ENCODE data around the gene DNAJC4. TPM values are rescaled to one million over a fixed set of nuclear protein-coding genes. Genes with fewer than 3 reads are reported as not detected.
"Not testable (repeated sequence)": the region's sequence is repeated elsewhere in the genome, so short reads cannot be mapped to it uniquely, and the experiment has no call there.

DNAJC4 gene
- total RNA-seq, 2 experiments from 2014 or later = 39.5 to 40.5 TPM

DNA sequence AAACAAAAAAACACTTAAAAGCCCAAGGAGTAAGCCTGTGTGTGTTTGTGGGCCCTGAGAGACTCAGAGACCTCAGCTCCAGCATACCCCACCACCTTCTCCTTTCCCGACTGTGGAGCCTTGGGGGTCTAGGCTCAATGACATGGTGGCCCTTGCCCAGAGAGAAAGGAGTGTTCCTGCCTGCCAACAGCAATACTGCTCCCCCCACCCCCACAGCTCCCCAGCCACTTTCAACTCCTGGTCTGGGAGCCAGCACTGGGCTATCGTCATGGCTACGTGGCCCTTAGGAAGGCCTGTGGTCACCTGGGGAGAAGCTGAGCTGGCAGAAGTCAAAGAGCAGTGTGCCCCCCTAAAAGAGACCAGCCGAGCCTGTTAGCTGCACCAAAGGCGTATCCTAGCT, 13.8 kb downstream of the DNAJC4 start:
- DNase-seq = no peak
- Mint-ChIP-seq H3K36me3 (ENCODE audit: low read depth) (peaks cover 11% of the 10 kb centered on the region), H3K27me3 (no peaks in the 10 kb centered on the region), H3K4me1 (peaks cover 53% of the 10 kb centered on the region), H3K9me3 (no peaks in the 10 kb centered on the region), H3K4me3 (peak overlapping the region; percentile 88), H3K27ac (no peak overlapping the region)
- ChIA-PET POLR2A (interaction anchor here (0.6 kb wide), 1 partner anchor 1403 kb away, joined by 4 read pairs; no protein-coding TSS in a partner anchor), CTCF (interaction anchor here (0.9 to 11.3 kb wide), 10 partner anchors 8 to 116 kb away, joined by 3 to 162 read pairs (median 4); partner anchors contain the start of genes CATSPERZ and PLCB3)

DNA sequence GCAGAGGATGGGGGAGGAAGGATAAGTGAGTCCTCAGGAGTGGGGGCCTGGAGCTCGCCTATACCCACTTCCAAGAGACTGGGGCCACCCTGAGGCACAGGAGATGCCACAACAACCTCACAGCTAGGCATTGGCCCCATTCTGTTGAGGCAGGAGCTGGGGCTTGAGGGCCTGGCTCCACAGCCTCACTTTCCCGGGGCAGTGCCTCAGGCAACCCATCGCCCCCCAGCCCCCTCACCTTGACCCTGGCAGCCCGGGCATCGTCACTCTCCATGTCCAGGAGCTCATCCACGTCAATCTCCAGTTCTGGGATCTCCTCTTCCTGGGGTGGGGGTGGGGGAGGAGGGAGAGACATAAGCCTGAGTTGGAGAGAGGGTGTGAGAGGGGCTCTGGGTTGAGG, 14.6 kb downstream of the DNAJC4 start:
- DNase-seq = no peak
- ChIA-PET POLR2A (interaction anchor here (1.4 kb wide), 1 partner anchor 24 kb away, joined by 4 read pairs; no protein-coding TSS in a partner anchor), CTCF (interaction anchor here (0.8 to 11.3 kb wide), 7 partner anchors 9 to 58 kb away, joined by 3 to 162 read pairs (median 4); partner anchors contain the start of gene CATSPERZ)
- H3K4me3 Mint-ChIP-seq = peak overlapping the region; percentile 81
- H3K9me3 Mint-ChIP-seq = no peaks in the 10 kb centered on the region
- H3K27me3 Mint-ChIP-seq = no peaks in the 10 kb centered on the region
- peaks cover 11% of the 10 kb centered on the region for H3K36me3 Mint-ChIP-seq (ENCODE audit: low read depth)
- peaks cover 50% of the 10 kb centered on the region for H3K4me1 Mint-ChIP-seq
- H3K27ac Mint-ChIP-seq = peak overlapping the region; percentile 87

DNA sequence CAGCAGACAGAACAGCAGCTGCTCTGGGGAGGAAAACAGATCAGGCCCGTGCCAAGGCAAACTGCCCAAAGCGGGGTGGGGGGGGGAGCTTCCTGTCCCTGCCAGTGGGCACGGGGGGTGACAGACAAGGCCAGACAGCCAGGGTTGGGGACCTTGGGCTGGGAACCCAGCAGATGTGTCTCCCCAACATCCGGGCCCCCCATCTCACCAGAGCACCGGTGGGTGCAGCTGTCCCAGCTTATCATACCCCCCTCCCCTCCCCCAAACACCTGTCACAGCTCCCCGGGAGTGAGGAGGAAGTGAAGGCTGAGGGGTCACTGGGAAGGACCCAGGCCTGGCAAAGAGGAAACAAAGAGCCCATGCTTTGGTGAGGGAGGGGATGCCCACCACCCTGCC, 15.1 kb downstream of the DNAJC4 start:
- POLR2A ChIA-PET = interaction anchor here (1.4 kb wide), 1 partner anchor 24 kb away, joined by 4 read pairs; no protein-coding TSS in a partner anchor
- Mint-ChIP-seq H3K4me3 (peak overlapping the region; percentile 81), H3K36me3 (ENCODE audit: low read depth) (peaks cover 9% of the 10 kb centered on the region), H3K4me1 (peaks cover 47% of the 10 kb centered on the region), H3K9me3 (no peaks in the 10 kb centered on the region), H3K27ac (peak overlapping the region; percentile 87), H3K27me3 (no peaks in the 10 kb centered on the region)
- CTCF ChIA-PET = interaction anchor here (0.8 to 11.3 kb wide), 9 partner anchors 9 to 500 kb away, joined by 3 to 162 read pairs (median 4); partner anchors contain the start of gene CATSPERZ
- peak; percentile 33 for DNase-seq

DNA sequence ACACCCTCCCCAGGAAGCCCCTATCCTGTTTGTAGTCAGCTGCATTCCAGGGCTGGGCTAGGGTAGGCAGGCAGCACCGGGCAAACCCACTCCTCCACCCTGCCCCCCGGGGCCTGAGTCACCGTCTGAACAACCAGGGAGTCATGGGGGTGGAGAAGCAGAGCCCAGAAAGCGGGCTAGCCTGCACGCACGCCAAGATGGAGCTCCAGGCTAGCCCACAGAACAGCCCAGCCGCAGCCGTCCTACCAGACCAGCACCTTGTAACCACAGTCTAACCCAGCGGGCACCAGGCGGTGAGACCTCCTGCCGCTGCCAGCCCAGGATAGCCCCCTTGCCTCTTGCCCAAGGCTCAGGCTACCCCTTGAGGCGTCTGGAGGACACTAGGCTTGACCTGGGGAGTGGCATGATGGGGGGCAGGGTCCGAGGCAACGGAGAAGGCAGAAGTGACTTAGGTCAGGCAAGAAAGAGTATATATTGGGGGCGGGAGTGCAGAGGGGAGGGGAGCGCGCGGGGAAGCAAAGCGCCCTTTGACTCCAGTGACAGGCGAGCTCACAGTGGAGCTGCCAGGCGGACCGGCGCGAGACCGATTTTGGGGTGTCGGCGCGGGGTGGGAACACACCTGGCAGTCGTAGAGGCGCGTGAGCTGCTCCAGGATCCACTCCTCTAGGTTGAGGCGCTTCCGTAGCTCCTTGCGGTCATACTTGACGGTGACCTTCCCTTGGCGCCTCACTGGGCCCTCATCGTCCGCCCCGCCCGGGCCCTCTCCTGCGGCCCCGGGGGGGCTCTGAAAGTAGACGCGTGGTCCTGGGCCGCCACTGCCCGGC, 15.7 kb downstream of the DNAJC4 start:
- peak overlapping the region; percentile 87 for H3K27ac Mint-ChIP-seq
- no peaks in the 10 kb centered on the region for H3K27me3 Mint-ChIP-seq
- CTCF ChIA-PET = interaction anchor here (0.6 to 11.3 kb wide), 11 partner anchors 8 to 499 kb away, joined by 3 to 162 read pairs (median 4); partner anchors contain the start of gene CATSPERZ
- POLR2A ChIA-PET = interaction anchor here (0.6 to 1.4 kb wide), 2 partner anchors 17 to 23 kb away, joined by 3 to 4 read pairs; no protein-coding TSS in a partner anchor
- peak; percentile 57 for DNase-seq
- H3K9me3 Mint-ChIP-seq = no peaks in the 10 kb centered on the region
- H3K36me3 Mint-ChIP-seq (ENCODE audit: low read depth) = peaks cover 9% of the 10 kb centered on the region
- H3K4me3 Mint-ChIP-seq = peak overlapping the region; percentile 81
- H3K4me1 Mint-ChIP-seq = peaks cover 44% of the 10 kb centered on the region

DNA sequence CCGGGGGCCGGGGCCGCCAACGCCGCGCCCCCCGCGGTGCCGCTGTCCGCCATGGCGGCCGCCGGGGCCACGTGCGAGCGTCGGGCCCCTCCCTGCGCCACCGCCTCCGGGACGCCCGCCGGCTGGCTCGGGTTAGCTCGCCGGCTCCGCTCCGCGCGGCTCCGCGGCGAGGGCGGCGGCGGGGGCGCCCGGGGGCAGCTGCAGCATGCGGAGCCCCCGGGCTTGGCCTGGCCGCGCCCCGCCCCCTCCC, 16.2 kb downstream of the DNAJC4 start:
- peaks cover 44% of the 10 kb centered on the region for H3K4me1 Mint-ChIP-seq

DNA sequence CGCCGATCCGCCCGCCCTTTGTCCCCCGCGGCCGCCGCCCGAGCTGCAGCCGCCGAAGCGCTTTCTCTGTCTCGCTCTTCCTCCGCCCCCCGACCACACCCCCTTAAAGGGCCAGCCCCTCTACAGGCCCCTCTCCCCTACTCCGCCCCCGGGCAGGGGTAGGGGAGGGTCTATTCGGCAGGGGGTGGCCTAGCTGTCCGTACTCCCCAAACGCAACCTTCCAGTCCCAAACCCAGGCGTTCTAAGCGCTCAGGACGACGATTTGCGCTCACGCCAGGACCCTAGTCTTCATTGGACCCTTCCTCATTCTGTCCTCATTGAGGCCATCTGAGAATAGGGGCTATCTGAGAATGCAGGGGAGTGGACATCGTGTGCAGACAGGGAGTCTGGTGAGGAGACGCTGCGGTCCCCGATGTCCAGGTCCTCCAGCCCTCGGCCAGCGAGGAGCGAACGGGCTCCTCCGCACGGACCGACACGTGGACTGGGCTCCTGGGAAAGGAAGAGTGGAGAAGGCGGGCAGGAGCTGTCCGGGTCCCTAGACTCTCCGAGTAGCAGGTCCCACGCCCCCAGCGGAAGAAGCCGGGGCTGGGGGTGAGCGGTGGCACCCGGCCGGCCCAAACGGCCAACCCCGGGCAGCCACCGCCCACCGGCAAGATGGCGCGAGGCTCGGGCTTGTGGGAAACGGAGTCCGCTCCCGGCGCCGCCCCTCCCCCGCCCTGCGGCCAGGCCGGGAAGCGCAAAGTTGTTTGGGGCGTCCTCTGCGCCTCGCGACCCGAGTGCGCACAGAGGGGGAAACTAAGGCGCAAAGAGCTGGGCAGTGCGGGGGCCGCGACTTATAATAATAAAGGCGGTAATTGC, 16.8 kb downstream of the DNAJC4 start, which contains the start of gene PPP1R14B:
PPP1R14B (minus strand) TSS at position 73 of the 858 bp plus-strand sequence. CDS start 270 bp downstream, outside the sequence.
- ChIA-PET POLR2A (no interaction called here), CTCF (interaction anchor here (0.6 to 11.3 kb wide), 7 partner anchors 9 to 1453 kb away, joined by 3 to 162 read pairs (median 4); partner anchors contain the start of gene CATSPERZ)
- peak; percentile 82 for DNase-seq
- Mint-ChIP-seq H3K27ac (peak within 1 kb of the TSS; percentile 87), H3K9me3 (no peaks in the 10 kb centered on the region), H3K36me3 (ENCODE audit: low read depth) (peaks cover 9% of the 10 kb centered on the region), H3K27me3 (no peaks in the 10 kb centered on the region), H3K4me3 (peak within 1 kb of the TSS; percentile 81), H3K4me1 (peaks cover 48% of the 10 kb centered on the region)

More for the DNA sequence above, 16.2 kb downstream of the DNAJC4 start:
- H3K9me3 Mint-ChIP-seq; H3K36me3 Mint-ChIP-seq (ENCODE audit: low read depth); H3K27ac Mint-ChIP-seq; DNase-seq; H3K27me3 Mint-ChIP-seq; POLR2A ChIA-PET: not testable (repeated sequence)
- H3K4me3 Mint-ChIP-seq = peak overlapping the region; percentile 79
- CTCF ChIA-PET = interaction anchor here (0.6 to 11.3 kb wide), 8 partner anchors 8 to 1452 kb away, joined by 3 to 162 read pairs (median 4); partner anchors contain the start of gene CATSPERZ

DNA sequence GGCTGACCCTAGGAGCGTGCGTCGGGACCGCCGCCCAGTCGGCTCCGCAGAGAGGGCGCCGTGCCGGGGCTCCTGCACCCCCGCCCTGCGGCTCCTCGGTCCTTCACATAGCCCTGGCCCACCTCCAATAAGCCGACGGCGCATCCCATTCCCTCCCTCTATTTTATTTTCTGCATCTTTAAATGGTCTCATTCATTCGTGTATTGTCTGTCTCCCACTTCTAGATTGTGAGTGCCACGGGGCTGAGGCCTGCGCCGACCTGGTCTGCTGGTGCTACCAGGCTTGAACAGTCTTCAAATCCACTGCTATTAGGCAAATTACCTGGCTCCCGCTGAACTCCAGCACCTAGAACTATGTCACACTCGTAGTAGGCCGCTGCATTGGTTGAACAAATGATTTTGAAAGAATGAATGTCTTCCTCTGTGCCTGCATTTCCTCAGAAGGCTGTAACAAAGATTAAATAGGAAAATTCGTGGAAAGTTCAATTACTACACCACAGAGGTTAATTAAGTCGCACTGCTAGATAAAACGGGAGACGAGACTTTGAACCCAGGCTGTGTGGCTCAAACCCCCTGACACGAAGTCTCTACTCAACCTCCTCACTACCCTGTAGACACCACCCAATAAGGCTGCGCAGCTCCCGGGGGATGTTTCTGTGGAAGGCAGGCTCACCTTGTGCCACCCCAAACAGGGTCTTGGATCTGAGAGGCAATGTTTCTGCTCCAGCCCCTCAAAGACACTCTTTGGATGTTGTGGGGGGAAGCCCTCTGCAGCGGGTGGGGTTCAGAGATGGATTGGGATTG, 17.6 kb downstream of the DNAJC4 start:
- H3K4me3 Mint-ChIP-seq = peak overlapping the region; percentile 68
- no peaks in the 10 kb centered on the region for H3K27me3 Mint-ChIP-seq
- H3K36me3 Mint-ChIP-seq (ENCODE audit: low read depth) = peaks cover 9% of the 10 kb centered on the region
- POLR2A ChIA-PET = no interaction called here
- DNase-seq = no peak
- CTCF ChIA-PET = interaction anchor here (1.4 to 11.3 kb wide), 5 partner anchors 19 to 54 kb away, joined by 4 to 162 read pairs (median 13); partner anchors contain the start of genes CATSPERZ and FERMT3
- peak overlapping the region; percentile 46 for H3K27ac Mint-ChIP-seq
- no peaks in the 10 kb centered on the region for H3K9me3 Mint-ChIP-seq
- peaks cover 42% of the 10 kb centered on the region for H3K4me1 Mint-ChIP-seq

DNA sequence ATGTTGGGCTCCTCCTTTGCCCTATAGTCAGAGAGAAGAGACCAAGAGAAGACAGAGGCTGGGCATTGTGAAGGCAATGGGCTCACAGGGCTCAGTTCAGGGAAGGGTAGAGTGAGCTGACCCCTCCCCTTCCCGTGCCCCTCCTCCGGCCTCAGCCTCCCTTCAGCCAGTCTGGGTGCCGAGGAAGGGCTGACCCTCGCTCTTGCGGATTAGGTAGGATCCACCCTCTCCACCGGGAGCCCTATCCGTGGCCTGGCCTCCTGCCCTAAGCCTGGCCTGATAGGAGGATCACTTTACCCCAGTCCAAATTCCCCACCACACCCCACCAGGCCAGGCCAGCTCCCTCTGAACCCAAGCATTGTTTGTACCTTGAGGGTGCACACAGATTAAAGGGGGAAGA, 18.2 kb downstream of the DNAJC4 start:
- POLR2A ChIA-PET = no interaction called here
- CTCF ChIA-PET = interaction anchor here (1.4 to 11.3 kb wide), 4 partner anchors 18 to 53 kb away, joined by 4 to 162 read pairs (median 16); partner anchors contain the start of genes CATSPERZ and FERMT3
- H3K27ac Mint-ChIP-seq = no peak overlapping the region
- no peak overlapping the region for H3K4me3 Mint-ChIP-seq
- H3K36me3 Mint-ChIP-seq (ENCODE audit: low read depth) = peaks cover 4% of the 10 kb centered on the region
- H3K9me3 Mint-ChIP-seq = no peaks in the 10 kb centered on the region
- no peak for DNase-seq
- peaks cover 37% of the 10 kb centered on the region for H3K4me1 Mint-ChIP-seq
- no peaks in the 10 kb centered on the region for H3K27me3 Mint-ChIP-seq

DNA sequence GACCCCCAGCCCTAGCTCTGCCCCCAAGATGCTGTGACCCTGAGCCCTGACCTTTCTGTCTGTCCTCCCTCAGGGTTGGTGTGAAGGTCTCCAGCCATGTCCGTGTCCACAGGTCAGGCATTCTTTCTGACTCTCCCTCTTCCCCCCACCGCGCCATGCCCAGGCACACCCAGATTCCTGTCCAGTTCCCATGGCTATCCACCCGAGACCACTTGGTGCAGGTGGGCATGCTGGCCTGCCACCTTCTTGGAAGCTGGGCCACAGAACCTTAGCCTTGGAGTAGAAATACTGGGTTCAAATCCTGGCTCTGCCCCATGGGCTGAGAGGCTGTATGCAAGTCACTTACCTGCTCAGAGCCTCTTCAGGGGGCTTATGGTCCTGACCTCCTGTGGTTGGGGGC, 18.7 kb downstream of the DNAJC4 start:
- Mint-ChIP-seq H3K4me1 (peaks cover 32% of the 10 kb centered on the region), H3K27ac (peak overlapping the region; percentile 66), H3K36me3 (ENCODE audit: low read depth) (no peaks in the 10 kb centered on the region), H3K27me3 (no peaks in the 10 kb centered on the region), H3K9me3 (no peaks in the 10 kb centered on the region), H3K4me3 (no peak overlapping the region)
- DNase-seq = no peak
- POLR2A ChIA-PET = no interaction called here
- CTCF ChIA-PET = interaction anchor here (1.1 to 11.3 kb wide), 7 partner anchors 10 to 56 kb away, joined by 3 to 162 read pairs (median 4); partner anchors contain the start of genes CATSPERZ and FERMT3

DNA sequence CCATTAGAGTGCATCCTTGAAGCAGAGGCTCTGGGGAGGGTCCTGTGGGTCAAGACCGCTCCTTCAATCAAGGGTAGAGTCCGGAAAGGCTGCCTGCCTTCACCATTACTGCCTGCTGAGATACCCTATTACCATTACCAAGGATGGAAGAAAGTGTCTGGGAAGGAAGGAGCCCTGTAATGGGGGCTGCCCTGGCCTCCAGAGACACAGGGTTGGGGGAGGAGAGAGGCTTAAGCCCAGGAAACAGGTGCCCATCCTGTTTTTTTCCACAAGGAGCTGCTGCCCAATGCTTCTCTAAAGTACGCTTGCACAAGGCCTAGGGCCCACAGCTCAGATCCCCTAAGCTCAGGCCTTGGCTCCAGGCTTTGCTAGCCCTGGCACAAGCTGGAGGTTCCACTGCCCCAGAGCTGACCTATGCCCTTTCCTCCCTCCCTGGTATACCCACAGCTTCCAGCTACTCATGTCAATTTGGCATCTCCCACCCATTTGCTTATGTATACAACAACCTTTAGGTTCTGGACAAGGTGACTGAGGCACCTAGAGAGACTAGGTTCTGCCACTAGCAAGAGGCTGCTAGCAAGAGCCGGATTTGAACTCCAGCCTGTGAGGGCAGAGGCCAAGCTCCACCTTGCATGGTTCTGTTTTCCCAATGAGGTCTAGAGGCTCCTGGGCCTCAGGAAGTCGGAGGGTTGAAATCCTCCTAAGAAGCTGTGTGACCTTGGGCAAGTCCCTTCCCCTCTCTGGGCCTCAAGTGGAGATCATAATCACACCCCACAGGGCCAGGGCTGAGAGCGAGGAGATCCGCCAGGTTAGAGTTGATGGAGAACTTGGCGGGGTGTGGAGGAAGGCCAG, 19.4 kb downstream of the DNAJC4 start:
- Mint-ChIP-seq H3K9me3 (no peaks in the 10 kb centered on the region), H3K4me3 (peak overlapping the region; percentile 30), H3K27me3 (no peaks in the 10 kb centered on the region), H3K4me1 (peaks cover 29% of the 10 kb centered on the region), H3K27ac (no peak overlapping the region), H3K36me3 (ENCODE audit: low read depth) (no peaks in the 10 kb centered on the region)
- no peak for DNase-seq
- POLR2A ChIA-PET = no interaction called here
- CTCF ChIA-PET = interaction anchor here (0.6 to 11.3 kb wide), 17 partner anchors 9 to 389 kb away, joined by 3 to 162 read pairs (median 5); partner anchors contain the start of genes BAD, CATSPERZ and FKBP2
